DND-41 (cell line): Measurements from ENCODE around the gene TMEM178B.

Experiments
- EZH2 ChIP-seq: IDR thresholded peaks from 3 replicates; pipeline ENCODE4 v1.6.1; 2012; ENCODE audit warnings: borderline replicate concordance, low read depth, mild to moderate bottlenecking, moderate library complexity, low read length, inconsistent platforms; ENCODE audit not compliant: severe bottlenecking
- TF ChIP-seq, protein P1 (sequence below): IDR thresholded peaks from 2 replicates; pipeline ENCODE4 v1.5.1; 2012; ENCODE audit warnings: borderline replicate concordance, low read length, moderate library complexity, mild to moderate bottlenecking; ENCODE audit not compliant: poor library complexity, severe bottlenecking; ENCODE audit errors: extremely low read depth

DNA sequence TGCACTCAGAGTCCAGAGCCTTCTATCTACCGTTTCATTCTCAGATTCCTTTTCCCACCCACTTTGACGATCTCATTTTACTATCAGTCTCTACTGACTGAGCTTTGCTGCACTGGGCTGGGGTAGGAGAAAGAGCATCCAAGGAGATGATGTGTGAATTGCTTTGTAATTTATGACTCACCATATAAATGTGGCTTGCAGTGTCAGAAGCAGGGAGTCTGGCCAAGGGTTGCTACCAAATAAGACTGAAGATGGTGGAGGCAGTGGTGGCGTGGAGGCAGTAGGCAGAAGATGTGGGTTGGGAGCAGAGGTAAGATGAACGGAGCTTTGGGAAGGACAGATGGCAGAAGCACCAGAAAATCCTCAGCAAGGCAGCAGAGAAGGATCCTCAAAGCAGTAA is 404.0 kb downstream of the TMEM178B start:
- TF ChIP-seq, protein P1, sequence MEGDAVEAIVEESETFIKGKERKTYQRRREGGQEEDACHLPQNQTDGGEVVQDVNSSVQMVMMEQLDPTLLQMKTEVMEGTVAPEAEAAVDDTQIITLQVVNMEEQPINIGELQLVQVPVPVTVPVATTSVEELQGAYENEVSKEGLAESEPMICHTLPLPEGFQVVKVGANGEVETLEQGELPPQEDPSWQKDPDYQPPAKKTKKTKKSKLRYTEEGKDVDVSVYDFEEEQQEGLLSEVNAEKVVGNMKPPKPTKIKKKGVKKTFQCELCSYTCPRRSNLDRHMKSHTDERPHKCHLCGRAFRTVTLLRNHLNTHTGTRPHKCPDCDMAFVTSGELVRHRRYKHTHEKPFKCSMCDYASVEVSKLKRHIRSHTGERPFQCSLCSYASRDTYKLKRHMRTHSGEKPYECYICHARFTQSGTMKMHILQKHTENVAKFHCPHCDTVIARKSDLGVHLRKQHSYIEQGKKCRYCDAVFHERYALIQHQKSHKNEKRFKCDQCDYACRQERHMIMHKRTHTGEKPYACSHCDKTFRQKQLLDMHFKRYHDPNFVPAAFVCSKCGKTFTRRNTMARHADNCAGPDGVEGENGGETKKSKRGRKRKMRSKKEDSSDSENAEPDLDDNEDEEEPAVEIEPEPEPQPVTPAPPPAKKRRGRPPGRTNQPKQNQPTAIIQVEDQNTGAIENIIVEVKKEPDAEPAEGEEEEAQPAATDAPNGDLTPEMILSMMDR: no peak
- TF ChIP-seq EZH2: no peak
